A549 (cell line): ENCODE measurements around the gene MAT1A.
A peak's percentile ranks its signal among the peaks of the same experiment; 100 is the strongest.

Experiments
- CTCF ChIP-seq: fragments of >200 bp; sonication (Bioruptor Twin); formaldehyde crosslinking; IDR thresholded peaks from 3 replicates; pipeline ENCODE4 v1.5.1; 2016
- EP300 ChIP-seq, 2 experiments: fragments of >200 bp; sonication (Bioruptor Twin); formaldehyde crosslinking; IDR thresholded peaks; 2 replicates in 1 of 2; 3 replicates in 1 of 2; pipeline ENCODE4 v1.6.1; 2016 to 2017
- KDM1A ChIP-seq: fragments of 200-600 bp; sonication (generic); IDR thresholded peaks from 2 replicates; pipeline ENCODE4 v1.6.1; 2016; ENCODE audit warnings: low read depth, mild to moderate bottlenecking
- MAX ChIP-seq: IDR thresholded peaks from 2 replicates; pipeline ENCODE4 v1.6.1; 2012
- POLR2A ChIP-seq: IDR thresholded peaks from 2 replicates; pipeline ENCODE4 v1.6.1; 2012; ENCODE audit warnings: mild to moderate bottlenecking, low read length
- POLR2AphosphoS2 ChIP-seq: conservative IDR thresholded peaks from 2 replicates; pipeline ENCODE4 v1.6.1; 2012; ENCODE audit warnings: low read length, improper control_type of control experiment, inconsistent platforms
- RAD21 ChIP-seq, 2 experiments: fragments of >200 bp in 1 of 2; sonication (Bioruptor Twin) in 1 of 2; formaldehyde crosslinking in 1 of 2; IDR thresholded peaks in 1 of 2; conservative IDR thresholded peaks in 1 of 2; 2 replicates in 1 of 2; 3 replicates in 1 of 2; pipeline ENCODE4 v1.6.1; 2012 to 2018; ENCODE audit warnings: inconsistent platforms in 1 of 2
- RARB ChIP-seq: fragments of 250-450 bp; sonication (Bioruptor Pico); IDR thresholded peaks from 2 replicates; pipeline ENCODE4 v1.8.0; 2021; ENCODE audit warnings: mild to moderate bottlenecking, moderate library complexity
- REST ChIP-seq: fragments of 200-600 bp; sonication (generic); IDR thresholded peaks from 2 replicates; pipeline ENCODE4 v1.6.1; 2016; ENCODE audit warnings: antibody characterized with exemption, mild to moderate bottlenecking, moderate library complexity

- TF ChIP-seq CTCF (no peak), POLR2AphosphoS2 (no peak), POLR2A (no peak), KDM1A (no peak), REST (no peak), EP300 (IDR thresholded peaks at IDR 0.05) (no peak), RARB (CRISPR knock-in tag) (no peak), MAX (peak; percentile 27; the same call in 1 of the 2 replicates), RAD21 (conservative IDR thresholded peaks at IDR 0.05 in 1 of 2, IDR thresholded peaks at IDR 0.05 in 1 of 2) (no peak)
These were observed at the start of gene MAT1A for GRCh38 chr10:80289451-80290287.
